ENCODE measurements around the gene SLC24A3.

Gene SLC24A3

GRCh38 chr20:19552221-19553180 is 340.1 kb downstream of the SLC24A3 start:
- no peak for DNase-seq

- no peak for DNase-seq
Observed at GRCh38 chr20:19554666-19555065, 342.2 kb downstream of the SLC24A3 start.

GRCh38 chr20:19555726-19556125 is 343.3 kb downstream of the SLC24A3 start:
- DNase-seq: no peak

GRCh38 chr20:19557291-19557690 is 344.8 kb downstream of the SLC24A3 start:
- no peak for DNase-seq

GRCh38 chr20:19560881-19561480 is 348.5 kb downstream of the SLC24A3 start:
- no peak for DNase-seq

GRCh38 chr20:19562426-19562825 is 350.0 kb downstream of the SLC24A3 start:
- no peak for DNase-seq

- no peak for DNase-seq
Observed at GRCh38 chr20:19564261-19564660, 351.8 kb downstream of the SLC24A3 start.

- DNase-seq: no peak
Observed at GRCh38 chr20:19565736-19566135, 353.3 kb downstream of the SLC24A3 start.

- no peak for DNase-seq
Observed at GRCh38 chr20:19566226-19566945, 353.9 kb downstream of the SLC24A3 start.

- no peak for DNase-seq
Observed at GRCh38 chr20:19568128-19568527, 355.7 kb downstream of the SLC24A3 start.

GRCh38 chr20:19571996-19572395 is 359.6 kb downstream of the SLC24A3 start:
- no peak for DNase-seq

- DNase-seq: no peak
Observed at GRCh38 chr20:19577692-19578091, 365.2 kb downstream of the SLC24A3 start.

- no peak for DNase-seq
Observed at GRCh38 chr20:19582782-19583181, 370.3 kb downstream of the SLC24A3 start.

- peak in 8 of 14 donors; percentile 3 to 42 (median 10) for DNase-seq
Observed at GRCh38 chr20:19583532-19584175, 371.2 kb downstream of the SLC24A3 start.

GRCh38 chr20:19588241-19588640 is 375.8 kb downstream of the SLC24A3 start:
- no peak for DNase-seq

- no peak for DNase-seq
Observed at GRCh38 chr20:19588732-19589131, 376.3 kb downstream of the SLC24A3 start.

GRCh38 chr20:19589787-19590362 is 377.4 kb downstream of the SLC24A3 start:
- no peak for DNase-seq

- DNase-seq: no peak
Observed at GRCh38 chr20:19590382-19590781, 377.9 kb downstream of the SLC24A3 start.

- DNase-seq: no peak
Observed at GRCh38 chr20:19593762-19594161, 381.3 kb downstream of the SLC24A3 start.

- no peak for DNase-seq
Observed at GRCh38 chr20:19594896-19595295, 382.5 kb downstream of the SLC24A3 start.

GRCh38 chr20:19598117-19598850 is 385.8 kb downstream of the SLC24A3 start:
- DNase-seq: no peak

- DNase-seq: no peak
Observed at GRCh38 chr20:19599200-19599599, 386.8 kb downstream of the SLC24A3 start.
